ENCODE data around the gene HPS5. TPM values are rescaled to one million over a fixed set of nuclear protein-coding genes. Genes with fewer than 3 reads are reported as not detected.

The HPS5 gene
- total and polyA plus RNA-seq, 2 of the 4 experiments (the other 2 are of a cell fraction) = 7.9 to 28.3 TPM

GRCh38 chr11:18314784-18315523 is 7.0 kb downstream of the HPS5 start:
- CTCF ChIA-PET = interaction anchor here (0.6 to 0.7 kb wide), 2 partner anchors 13 to 490 kb away, joined by 3 to 4 read pairs; no protein-coding TSS in a partner anchor
- dilution Hi-C loops (cut with HindIII; ENCODE audit: low sequenced_read_pairs, unreplicated experiment) = no loop called here

More at GRCh38 chr11:18314784-18315523, 7.0 kb downstream of the HPS5 start:
- no peaks in the 10 kb centered on the region for H3K27me3 ChIP-seq (ENCODE audit: control insufficient read depth, insufficient read depth, low read length)
- WGBS, 2 experiments (ENCODE audit: extremely low coverage in 2 of 2, insufficient read length in 1 of 2) = 95% methylated on average over 4 of the region's 9 CpGs; no CpG with 5 or more reads in 1 of the 2 experiments
- peaks cover 22 to 43% of the 10 kb centered on the region in 2 experiments for H3K79me1 ChIP-seq (ENCODE audit: low read depth in 1 of 2, low read length in 2 of 2)
- no peak overlapping the region for H3K27ac ChIP-seq (ENCODE audit: insufficient read depth, low read length)
- H2AFZ ChIP-seq (replicated peaks; ENCODE audit: low read length, poor library complexity) = no peak overlapping the region
- TF ChIP-seq BHLHE40 (IDR thresholded peaks at IDR 0.05; ENCODE audit: low read depth, low read length) = no peak
- TF ChIP-seq RFX5 (IDR thresholded peaks at IDR 0.05; ENCODE audit: low read depth, low read length) = no peak
- no peak for TF ChIP-seq FOS (IDR thresholded peaks at IDR 0.05; ENCODE audit: low read depth, low read length)
- TF ChIP-seq NFE2L2 (IDR thresholded peaks at IDR 0.05; ENCODE audit: low read depth, low read length) = no peak
- TF ChIP-seq RAD21 (IDR thresholded peaks at IDR 0.05; ENCODE audit: low read length) = no peak
- TF ChIP-seq MXI1 (IDR thresholded peaks at IDR 0.05; ENCODE audit: borderline replicate concordance, low read depth, low read length) = no peak
- TF ChIP-seq MAZ (IDR thresholded peaks at IDR 0.05; ENCODE audit: borderline replicate concordance, low read depth, low read length) = no peak
- TF ChIP-seq CHD1 (IDR thresholded peaks at IDR 0.05; ENCODE audit: low read depth, low read length) = no peak
- TF ChIP-seq RCOR1 (IDR thresholded peaks at IDR 0.05; ENCODE audit: insufficient replicate concordance, low read length) = no peak
- TF ChIP-seq POLR2A (IDR thresholded peaks at IDR 0.05; ENCODE audit: low read depth, low read length) = no peak
- H2BK15ac ChIP-seq (ENCODE audit: low read depth, low read length) = no peak overlapping the region
- DNase-seq (no peak), ATAC-seq (ENCODE audit: low read depth) (no peak)
- no peak overlapping the region for H3K23ac ChIP-seq (ENCODE audit: low read depth, low read length)
- peaks cover 8% of the 10 kb centered on the region; the same call in 1 of the 2 replicates for H3K36me3 ChIP-seq (ENCODE audit: control insufficient read depth, insufficient read depth, low read length)
- H3K14ac ChIP-seq (replicated peaks; ENCODE audit: low read depth, low read length) = no peak overlapping the region
- H2AK9ac ChIP-seq (replicated peaks; ENCODE audit: low read depth, low read length, poor library complexity) = no peak overlapping the region
- H4K91ac ChIP-seq (ENCODE audit: insufficient read depth, low read depth, low read length) = peak overlapping the region; percentile 1; the same call in 1 of the 2 replicates
- H3K9me3 ChIP-seq (ENCODE audit: control insufficient read depth, insufficient read depth, low read length) = no peaks in the 10 kb centered on the region
- no peak overlapping the region for H2AK5ac ChIP-seq (ENCODE audit: low read depth, low read length)
- H3K9ac ChIP-seq (ENCODE audit: low read depth, low read length) = no peak overlapping the region
- no peak overlapping the region for H3K18ac ChIP-seq (ENCODE audit: low read depth, low read length)
- POLR2A ChIA-PET (ENCODE audit: unreplicated experiment) = no interaction called here
- BruUV-seq (replicated peaks) = no TSS peak
- in situ Hi-C loops (cut with MboI; ENCODE audit: low sequenced_read_pairs) = no loop called here
- H4K20me1 ChIP-seq (ENCODE audit: insufficient read depth, low read length) = no peaks in the 10 kb centered on the region
- peak overlapping the region; percentile 22; the same call in 1 of the 2 replicates for H3K4ac ChIP-seq (ENCODE audit: low read depth, low read length)
- H2BK5ac ChIP-seq (ENCODE audit: low read depth, low read length, poor library complexity, severe bottlenecking) = no peak overlapping the region
- H3K4me2 ChIP-seq (ENCODE audit: low read depth, low read length) = no peak overlapping the region
- H3K4me3 ChIP-seq (ENCODE audit: insufficient read depth, low read depth, low read length) = no peak overlapping the region
- H4K5ac ChIP-seq (ENCODE audit: low read depth, low read length) = 0 out of 2 replicates have a peak overlapping the region, but pooled peaks have one; percentile 4
- H2BK20ac ChIP-seq (ENCODE audit: low read depth, low read length) = peak overlapping the region; percentile 3; the same call in 1 of the 2 replicates
- peaks cover 9% of the 10 kb centered on the region for H3K4me1 ChIP-seq (ENCODE audit: control insufficient read depth, insufficient read depth, low read length)
- no peak overlapping the region for H3K56ac ChIP-seq (ENCODE audit: extremely low read depth, insufficient read depth, low read length)
- H2BK120ac ChIP-seq (ENCODE audit: low read depth, low read length) = peak overlapping the region; percentile 37; the same call in 1 of the 2 replicates
- no peak overlapping the region for H4K8ac ChIP-seq (ENCODE audit: low read depth in 2 of 2, low read length in 2 of 2)
- intact Hi-C loops (cut with micrococcal nuclease) = no loop called here
- peaks cover 6% of the 10 kb centered on the region; the same call in 1 of the 2 replicates for H3K9me1 ChIP-seq (ENCODE audit: insufficient read depth, low read length)
